A549 (cell line): ENCODE data around the gene UTS2R.

Source experiments
- CBX8 ChIP-seq: fragments of 200-600 bp; sonication (generic); IDR thresholded peaks from 2 replicates; pipeline ENCODE4 v1.6.1; 2016
- CHD4 ChIP-seq: fragments of 200-600 bp; sonication (generic); IDR thresholded peaks from 2 replicates; pipeline ENCODE4 v1.6.1; 2016; ENCODE audit warnings: antibody characterized with exemption, mild to moderate bottlenecking, borderline replicate concordance
- JUN ChIP-seq, 2 experiments: fragments of >200 bp; sonication (Bioruptor Twin); formaldehyde crosslinking; IDR thresholded peaks; 2 replicates in 1 of 2; 3 replicates in 1 of 2; pipeline ENCODE4 v1.6.1; 2016 to 2017
- MYC ChIP-seq: IDR thresholded peaks from 2 replicates; pipeline ENCODE4 v1.6.1; 2012; ENCODE audit warnings: mild to moderate bottlenecking, inconsistent platforms, low read length, improper control_type of control experiment, borderline replicate concordance
- RFX5 ChIP-seq: fragments of 450-650 bp; IDR thresholded peaks from 2 replicates; pipeline ENCODE4 v1.7.1; 2014; ENCODE audit warnings: antibody characterized with exemption, mild to moderate bottlenecking, moderate library complexity
- ZFP36 ChIP-seq: fragments of 450-650 bp; IDR thresholded peaks from 2 replicates; pipeline ENCODE4 v1.6.1; 2014; ENCODE audit warnings: borderline replicate concordance; ENCODE audit not compliant: partially characterized antibody
- TF ChIP-seq, protein P1 (sequence below): fragments of >200 bp; sonication (Bioruptor Twin); formaldehyde crosslinking; IDR thresholded peaks from 3 replicates; pipeline ENCODE4 v1.5.1; 2016
- TF ChIP-seq, protein P2 (sequence below): fragments of 250-450 bp; sonication (Bioruptor Pico); IDR thresholded peaks from 2 replicates; pipeline ENCODE4 v1.5.0; 2021; ENCODE audit warnings: mild to moderate bottlenecking, moderate library complexity, borderline replicate concordance
- TF ChIP-seq, protein P3 (sequence below): fragments of 200-600 bp; sonication (generic); IDR thresholded peaks from 2 replicates; pipeline ENCODE4 v1.6.1; 2016; ENCODE audit warnings: antibody characterized with exemption, mild to moderate bottlenecking, moderate library complexity

DNA sequence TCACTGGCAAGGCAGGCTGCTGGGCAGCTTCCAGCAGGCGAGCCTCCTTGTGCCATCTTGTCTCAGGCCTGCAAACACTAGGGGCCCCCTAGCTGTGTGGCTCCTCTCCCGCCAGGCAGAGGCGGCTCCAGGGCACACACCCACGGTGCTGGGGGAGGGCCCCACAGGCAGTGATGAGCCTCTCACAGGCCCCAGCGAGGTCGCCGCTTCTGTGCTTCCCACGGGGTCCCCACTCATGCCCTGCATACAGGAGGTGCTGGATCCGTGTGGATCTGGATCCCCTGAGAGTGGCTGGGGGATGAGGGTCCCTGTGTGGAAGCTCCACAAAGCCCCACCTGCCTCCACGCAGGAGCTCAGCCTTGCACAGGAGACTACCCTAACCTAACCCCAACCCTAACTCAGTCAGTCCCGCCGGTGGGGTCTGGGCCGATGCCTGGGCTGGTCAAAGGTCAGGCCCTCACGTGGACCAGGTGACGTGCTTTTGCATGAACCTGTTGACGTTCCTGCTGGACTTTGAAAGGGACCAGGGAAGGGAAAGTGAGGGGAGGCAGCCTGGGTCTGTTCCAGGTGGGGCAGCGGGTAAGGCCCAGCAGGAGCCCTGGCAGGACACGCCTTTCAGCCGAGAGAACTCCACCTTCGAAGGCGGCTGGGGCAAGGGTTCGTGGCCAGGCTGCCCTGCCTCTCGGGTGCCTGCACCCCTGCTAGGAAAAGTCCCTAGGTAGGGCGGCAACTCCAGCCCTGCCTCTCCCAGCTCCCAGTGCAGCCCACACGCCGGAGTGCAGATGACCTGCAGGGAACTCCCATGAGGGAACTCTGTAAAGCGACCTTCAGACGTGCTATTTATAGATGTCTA lies 43.2 kb upstream of the UTS2R start:
- TF ChIP-seq JUN (IDR thresholded peaks at IDR 0.05) (no peak), MYC (no peak), CBX8 (no peak), CHD4 (no peak), ZFP36 (no peak), RFX5 (no peak)
- TF ChIP-seq, protein P1, sequence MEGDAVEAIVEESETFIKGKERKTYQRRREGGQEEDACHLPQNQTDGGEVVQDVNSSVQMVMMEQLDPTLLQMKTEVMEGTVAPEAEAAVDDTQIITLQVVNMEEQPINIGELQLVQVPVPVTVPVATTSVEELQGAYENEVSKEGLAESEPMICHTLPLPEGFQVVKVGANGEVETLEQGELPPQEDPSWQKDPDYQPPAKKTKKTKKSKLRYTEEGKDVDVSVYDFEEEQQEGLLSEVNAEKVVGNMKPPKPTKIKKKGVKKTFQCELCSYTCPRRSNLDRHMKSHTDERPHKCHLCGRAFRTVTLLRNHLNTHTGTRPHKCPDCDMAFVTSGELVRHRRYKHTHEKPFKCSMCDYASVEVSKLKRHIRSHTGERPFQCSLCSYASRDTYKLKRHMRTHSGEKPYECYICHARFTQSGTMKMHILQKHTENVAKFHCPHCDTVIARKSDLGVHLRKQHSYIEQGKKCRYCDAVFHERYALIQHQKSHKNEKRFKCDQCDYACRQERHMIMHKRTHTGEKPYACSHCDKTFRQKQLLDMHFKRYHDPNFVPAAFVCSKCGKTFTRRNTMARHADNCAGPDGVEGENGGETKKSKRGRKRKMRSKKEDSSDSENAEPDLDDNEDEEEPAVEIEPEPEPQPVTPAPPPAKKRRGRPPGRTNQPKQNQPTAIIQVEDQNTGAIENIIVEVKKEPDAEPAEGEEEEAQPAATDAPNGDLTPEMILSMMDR, result no peak
- TF ChIP-seq, protein P2, sequence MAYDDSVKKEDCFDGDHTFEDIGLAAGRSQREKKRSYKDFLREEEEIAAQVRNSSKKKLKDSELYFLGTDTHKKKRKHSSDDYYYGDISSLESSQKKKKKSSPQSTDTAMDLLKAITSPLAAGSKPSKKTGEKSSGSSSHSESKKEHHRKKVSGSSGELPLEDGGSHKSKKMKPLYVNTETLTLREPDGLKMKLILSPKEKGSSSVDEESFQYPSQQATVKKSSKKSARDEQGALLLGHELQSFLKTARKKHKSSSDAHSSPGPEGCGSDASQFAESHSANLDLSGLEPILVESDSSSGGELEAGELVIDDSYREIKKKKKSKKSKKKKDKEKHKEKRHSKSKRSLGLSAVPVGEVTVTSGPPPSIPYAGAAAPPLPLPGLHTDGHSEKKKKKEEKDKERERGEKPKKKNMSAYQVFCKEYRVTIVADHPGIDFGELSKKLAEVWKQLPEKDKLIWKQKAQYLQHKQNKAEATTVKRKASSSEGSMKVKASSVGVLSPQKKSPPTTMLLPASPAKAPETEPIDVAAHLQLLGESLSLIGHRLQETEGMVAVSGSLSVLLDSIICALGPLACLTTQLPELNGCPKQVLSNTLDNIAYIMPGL (CRISPR knock-in tag), result no peak
- TF ChIP-seq, protein P3, sequence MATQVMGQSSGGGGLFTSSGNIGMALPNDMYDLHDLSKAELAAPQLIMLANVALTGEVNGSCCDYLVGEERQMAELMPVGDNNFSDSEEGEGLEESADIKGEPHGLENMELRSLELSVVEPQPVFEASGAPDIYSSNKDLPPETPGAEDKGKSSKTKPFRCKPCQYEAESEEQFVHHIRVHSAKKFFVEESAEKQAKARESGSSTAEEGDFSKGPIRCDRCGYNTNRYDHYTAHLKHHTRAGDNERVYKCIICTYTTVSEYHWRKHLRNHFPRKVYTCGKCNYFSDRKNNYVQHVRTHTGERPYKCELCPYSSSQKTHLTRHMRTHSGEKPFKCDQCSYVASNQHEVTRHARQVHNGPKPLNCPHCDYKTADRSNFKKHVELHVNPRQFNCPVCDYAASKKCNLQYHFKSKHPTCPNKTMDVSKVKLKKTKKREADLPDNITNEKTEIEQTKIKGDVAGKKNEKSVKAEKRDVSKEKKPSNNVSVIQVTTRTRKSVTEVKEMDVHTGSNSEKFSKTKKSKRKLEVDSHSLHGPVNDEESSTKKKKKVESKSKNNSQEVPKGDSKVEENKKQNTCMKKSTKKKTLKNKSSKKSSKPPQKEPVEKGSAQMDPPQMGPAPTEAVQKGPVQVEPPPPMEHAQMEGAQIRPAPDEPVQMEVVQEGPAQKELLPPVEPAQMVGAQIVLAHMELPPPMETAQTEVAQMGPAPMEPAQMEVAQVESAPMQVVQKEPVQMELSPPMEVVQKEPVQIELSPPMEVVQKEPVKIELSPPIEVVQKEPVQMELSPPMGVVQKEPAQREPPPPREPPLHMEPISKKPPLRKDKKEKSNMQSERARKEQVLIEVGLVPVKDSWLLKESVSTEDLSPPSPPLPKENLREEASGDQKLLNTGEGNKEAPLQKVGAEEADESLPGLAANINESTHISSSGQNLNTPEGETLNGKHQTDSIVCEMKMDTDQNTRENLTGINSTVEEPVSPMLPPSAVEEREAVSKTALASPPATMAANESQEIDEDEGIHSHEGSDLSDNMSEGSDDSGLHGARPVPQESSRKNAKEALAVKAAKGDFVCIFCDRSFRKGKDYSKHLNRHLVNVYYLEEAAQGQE, result no peak
